GM12864 (cell line): ENCODE data around the gene VKORC1.
A peak's percentile ranks its signal among the peaks of the same experiment; 100 is the strongest.

ENCODE experiments used
- DNase-seq: peaks from one replicate; pipeline ENCODE4 v3.0.0-alpha.2; 2011; ENCODE audit warnings: low read depth
- H3K4me3 ChIP-seq: 2 replicates; pipeline ENCODE4 v1.5.1; 2011; ENCODE audit warnings: mild to moderate bottlenecking, low read depth, low read length, control low read depth
- TF ChIP-seq, protein P1 (sequence below): IDR thresholded peaks from 2 replicates; pipeline ENCODE4 v1.5.1; 2011; ENCODE audit warnings: low read depth, mild to moderate bottlenecking, moderate library complexity, low read length, control low read depth, inconsistent platforms; ENCODE audit errors: missing control alignments

Gene VKORC1

GRCh38 chr16:31079342-31079944 lies 15.2 kb downstream of the VKORC1 start:
- no peak for DNase-seq
- no peak overlapping the region for H3K4me3 ChIP-seq
- TF ChIP-seq, protein P1, sequence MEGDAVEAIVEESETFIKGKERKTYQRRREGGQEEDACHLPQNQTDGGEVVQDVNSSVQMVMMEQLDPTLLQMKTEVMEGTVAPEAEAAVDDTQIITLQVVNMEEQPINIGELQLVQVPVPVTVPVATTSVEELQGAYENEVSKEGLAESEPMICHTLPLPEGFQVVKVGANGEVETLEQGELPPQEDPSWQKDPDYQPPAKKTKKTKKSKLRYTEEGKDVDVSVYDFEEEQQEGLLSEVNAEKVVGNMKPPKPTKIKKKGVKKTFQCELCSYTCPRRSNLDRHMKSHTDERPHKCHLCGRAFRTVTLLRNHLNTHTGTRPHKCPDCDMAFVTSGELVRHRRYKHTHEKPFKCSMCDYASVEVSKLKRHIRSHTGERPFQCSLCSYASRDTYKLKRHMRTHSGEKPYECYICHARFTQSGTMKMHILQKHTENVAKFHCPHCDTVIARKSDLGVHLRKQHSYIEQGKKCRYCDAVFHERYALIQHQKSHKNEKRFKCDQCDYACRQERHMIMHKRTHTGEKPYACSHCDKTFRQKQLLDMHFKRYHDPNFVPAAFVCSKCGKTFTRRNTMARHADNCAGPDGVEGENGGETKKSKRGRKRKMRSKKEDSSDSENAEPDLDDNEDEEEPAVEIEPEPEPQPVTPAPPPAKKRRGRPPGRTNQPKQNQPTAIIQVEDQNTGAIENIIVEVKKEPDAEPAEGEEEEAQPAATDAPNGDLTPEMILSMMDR = no peak

- no peak overlapping the region for H3K4me3 ChIP-seq
- TF ChIP-seq, protein P1 = no peak
- DNase-seq = no peak
Measured at GRCh38 chr16:31078597-31079341, 15.8 kb downstream of the VKORC1 start.

GRCh38 chr16:31077592-31078396 lies 16.8 kb downstream of the VKORC1 start:
- no peak overlapping the region for H3K4me3 ChIP-seq
- no peak for DNase-seq
- TF ChIP-seq, protein P1 = no peak

- no peak for DNase-seq
- TF ChIP-seq, protein P1 = no peak
- H3K4me3 ChIP-seq = no peak overlapping the region
Measured at GRCh38 chr16:31077024-31077423, 17.6 kb downstream of the VKORC1 start.

- DNase-seq = no peak
- H3K4me3 ChIP-seq = no peak overlapping the region
- TF ChIP-seq, protein P1 = no peak
Measured at GRCh38 chr16:31076319-31076718, 18.3 kb downstream of the VKORC1 start.

- TF ChIP-seq, protein P1 = no peak
- no peak for DNase-seq
- peak overlapping the region; percentile 97 for H3K4me3 ChIP-seq
Measured at GRCh38 chr16:31074814-31075183, 19.8 kb downstream of the VKORC1 start.
